SU-DHL-6 (cell line): ENCODE measurements around the gene UPK1A.

Experiments used
- CTCF ChIP-seq: fragments of 200-600 bp; sonication (generic); IDR thresholded peaks from one replicate; pipeline ENCODE4 v1.5.1; 2017; ENCODE audit warnings: antibody characterized with exemption, mild to moderate bottlenecking, low read length, moderate library complexity; ENCODE audit not compliant: insufficient read depth, poor library complexity, severe bottlenecking
- EZH2phosphoT487 ChIP-seq: fragments of 200-600 bp; sonication (generic), shearing (Covaris generic); conservative IDR thresholded peaks from 2 replicates; pipeline ENCODE4 v1.6.1; 2018; ENCODE audit warnings: mild to moderate bottlenecking, antibody characterized with exemption, low read length, moderate library complexity, mixed read lengths

GRCh38 chr19:35637165-35637564 is 29.2 kb upstream of the UPK1A start:
- TF ChIP-seq CTCF (no peak), EZH2phosphoT487 (no peak)
